ENCODE measurements around the gene NGEF.

NGEF gene

GRCh38 chr2:232836934-232837333, 176.1 kb downstream of the NGEF start:
- Histone ChIP-seq H3K4me1 (ENCODE audit: control insufficient read depth, insufficient read depth, low read length) (peaks cover 10% of the 10 kb centered on the region; the same call in 1 of the 2 replicates), H3K27ac (ENCODE audit: extremely low read depth, low read depth, low read length) (no peak overlapping the region), H3K36me3 (ENCODE audit: control insufficient read depth in 2 of 2, insufficient read depth in 1 of 2, low read length in 2 of 2) (peaks cover 34 to 83% of the 10 kb centered on the region in 2 experiments), H3K4me3 (ENCODE audit: low read depth, low read length) (no peak overlapping the region), H3K9me3 (ENCODE audit: control insufficient read depth, insufficient read depth, low read depth, low read length) (no peaks in the 10 kb centered on the region)
- CTCF ChIA-PET, result interaction anchor here (1.2 kb wide), 1 partner anchor 16 kb away, joined by 6 read pairs; no protein-coding TSS in a partner anchor
- POLR2A ChIA-PET, result interaction anchor here (0.6 kb wide), 1 partner anchor 52 kb away, joined by 4 read pairs; no protein-coding TSS in a partner anchor
- TF ChIP-seq ZXDB (tag by site-specific recombination; IDR thresholded peaks at IDR 0.05) (no peak), ZNF292 (tag by site-specific recombination; IDR thresholded peaks at IDR 0.05; ENCODE audit: borderline replicate concordance, low read depth) (no peak), PBX3 (CRISPR knock-in tag; IDR thresholded peaks at IDR 0.05) (no peak), WT1 (tag by site-specific recombination; IDR thresholded peaks at IDR 0.05) (no peak), ZNF37A (tag by site-specific recombination; IDR thresholded peaks at IDR 0.05) (no peak), ZNF366 (tag by site-specific recombination; conservative IDR thresholded peaks at IDR 0.05) (no peak), ZNF530 (tag by site-specific recombination; IDR thresholded peaks at IDR 0.05; ENCODE audit: low read depth) (no peak), ZNF692 (tag by site-specific recombination; IDR thresholded peaks at IDR 0.05) (no peak), ZIC2 (tag by site-specific recombination; IDR thresholded peaks at IDR 0.05) (no peak), ZNF654 (tag by site-specific recombination; IDR thresholded peaks at IDR 0.05; ENCODE audit: low read depth) (no peak)

- Histone ChIP-seq H3K4me3 (ENCODE audit: low read depth, low read length) (no peak overlapping the region), H3K36me3 (ENCODE audit: control insufficient read depth in 2 of 2, insufficient read depth in 1 of 2, low read length in 2 of 2) (peaks cover 23 to 83% of the 10 kb centered on the region in 2 experiments), H3K4me1 (ENCODE audit: control insufficient read depth, insufficient read depth, low read length) (peaks cover 10% of the 10 kb centered on the region; the same call in 1 of the 2 replicates), H3K9me3 (ENCODE audit: control insufficient read depth, insufficient read depth, low read depth, low read length) (no peaks in the 10 kb centered on the region), H3K27ac (ENCODE audit: extremely low read depth, low read depth, low read length) (no peak overlapping the region)
- TF ChIP-seq ZNF704 (tag by site-specific recombination; IDR thresholded peaks at IDR 0.05) (no peak), ZNF114 (tag by site-specific recombination; IDR thresholded peaks at IDR 0.05) (no peak), ZNF248 (tag by site-specific recombination; IDR thresholded peaks at IDR 0.05) (no peak), ZNF473 (tag by site-specific recombination; IDR thresholded peaks at IDR 0.05) (no peak), ZNF544 (tag by site-specific recombination; IDR thresholded peaks at IDR 0.05) (no peak), ELK4 (IDR thresholded peaks at IDR 0.05; ENCODE audit: borderline replicate concordance, low read depth, low read length) (no peak), ZNF26 (tag by site-specific recombination; IDR thresholded peaks at IDR 0.05) (no peak), ZNF768 (tag by site-specific recombination; IDR thresholded peaks at IDR 0.05) (no peak), ZSCAN4 (tag by site-specific recombination; IDR thresholded peaks at IDR 0.05) (no peak), ZNF677 (tag by site-specific recombination; IDR thresholded peaks at IDR 0.05) (no peak), KLF8 (tag by site-specific recombination; IDR thresholded peaks at IDR 0.05) (no peak), ZNF223 (tag by site-specific recombination; IDR thresholded peaks at IDR 0.05) (no peak), ZNF416 (tag by site-specific recombination; IDR thresholded peaks at IDR 0.05) (no peak)
- CTCF ChIA-PET, result interaction anchor here (0.6 to 0.7 kb wide), 3 partner anchors 18 to 936 kb away, joined by 3 read pairs; no protein-coding TSS in a partner anchor
- POLR2A ChIA-PET, result interaction anchor here (0.5 kb wide), 1 partner anchor 19 kb away, joined by 3 read pairs; no protein-coding TSS in a partner anchor
Measured at GRCh38 chr2:232835687-232836208, 177.3 kb downstream of the NGEF start.

Data from HEK293 (cell line).